Epithelial cell of esophagus (primary cell): ENCODE measurements around the gene RACK1.

Experiments used
- DNase-seq: peaks from one replicate; pipeline ENCODE4 v3.0.0; 2010; ENCODE audit warnings: low read depth
- H3K4me3 ChIP-seq: 2 replicates; pipeline ENCODE4 v1.5.1; 2011; ENCODE audit warnings: mild to moderate bottlenecking, low read length, control low read depth
- CTCF ChIP-seq: IDR thresholded peaks from 2 replicates; pipeline ENCODE4 v1.5.1; 2011; ENCODE audit warnings: low read depth, mild to moderate bottlenecking, low read length, control low read depth, inconsistent platforms; ENCODE audit not compliant: insufficient read depth; ENCODE audit errors: missing control alignments

RACK1 gene

GRCh38 chr5:181261320-181262049 is 17.8 kb upstream of the RACK1 start:
- peak overlapping the region; percentile 96 for H3K4me3 ChIP-seq
- peak; percentile 63 for DNase-seq
- no peak for TF ChIP-seq CTCF

DNA sequence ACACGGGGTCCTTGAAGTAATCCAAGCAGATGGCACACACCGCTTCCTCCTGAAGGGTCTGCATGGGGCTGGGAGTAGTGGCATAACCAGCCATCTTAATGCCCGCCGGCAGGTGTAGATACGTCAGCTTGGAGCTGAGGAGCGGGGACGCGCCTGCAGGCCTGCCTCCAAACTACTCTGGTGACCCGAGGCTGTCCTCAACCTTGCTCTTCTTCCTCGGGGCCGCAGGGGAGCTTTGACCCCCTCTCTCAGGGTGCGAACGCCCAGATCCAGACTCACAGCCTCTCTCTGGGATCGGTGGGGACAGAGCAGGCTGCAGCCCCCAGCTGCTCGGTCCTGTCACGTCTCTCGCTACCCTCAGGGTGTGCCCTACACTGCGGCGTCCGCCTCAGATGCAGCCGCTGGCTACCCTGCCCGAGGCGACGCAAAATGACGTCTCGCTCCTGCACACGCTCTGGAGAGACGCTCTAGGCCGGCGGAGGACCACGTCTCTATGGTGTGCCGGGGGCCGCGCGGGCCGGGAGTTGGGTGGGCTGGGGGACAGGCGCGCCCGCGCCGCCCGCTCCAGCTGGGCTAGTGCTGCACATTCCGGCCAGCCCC is 17.1 kb upstream of the RACK1 start, which contains the start of gene TRIM52:
Gene TRIM52 (minus strand): TSS at position 424 of the 600 bp plus-strand sequence. CDS start 330 bp downstream, at position 94.
- peak within 1 kb of the TSS; percentile 96 for H3K4me3 ChIP-seq
- no peak for TF ChIP-seq CTCF
- DNase-seq, result peak; percentile 84

DNA sequence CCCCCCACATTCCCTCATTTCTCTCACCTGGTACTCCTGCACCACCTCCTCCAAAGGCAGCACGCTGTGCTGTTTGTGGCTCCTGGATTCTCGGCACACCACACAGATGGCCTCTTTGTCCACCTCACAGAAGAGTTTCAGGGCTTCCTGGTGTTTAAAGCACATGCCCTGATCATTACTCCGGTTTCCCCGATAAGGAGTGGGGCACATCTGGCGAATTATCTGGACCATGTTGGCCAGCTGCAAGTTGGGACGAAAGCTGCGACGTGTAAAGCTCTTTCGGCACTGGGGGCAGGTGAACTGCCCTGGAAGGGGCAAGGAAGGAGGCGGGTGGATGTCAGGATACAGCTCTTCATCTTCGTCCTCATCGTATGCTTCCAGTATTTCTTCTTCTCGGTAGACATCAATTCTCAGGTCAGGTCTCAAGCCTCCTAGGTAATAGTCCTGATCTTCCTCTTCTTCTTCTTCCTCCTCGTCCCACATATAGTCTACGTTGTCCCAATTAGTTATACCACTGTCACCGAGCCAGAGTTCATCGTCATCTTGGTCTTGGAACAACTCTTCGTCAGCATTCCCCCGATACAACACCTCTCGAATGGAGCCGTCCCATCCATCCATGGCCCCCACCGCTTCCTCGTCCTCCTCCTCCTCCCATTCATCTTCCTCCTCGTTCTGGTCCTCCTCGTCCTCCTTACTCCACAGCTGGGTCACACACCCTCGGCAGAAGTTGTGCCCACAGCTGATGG is 16.4 kb upstream of the RACK1 start:
- no peak for TF ChIP-seq CTCF
- DNase-seq, result no peak

DNA sequence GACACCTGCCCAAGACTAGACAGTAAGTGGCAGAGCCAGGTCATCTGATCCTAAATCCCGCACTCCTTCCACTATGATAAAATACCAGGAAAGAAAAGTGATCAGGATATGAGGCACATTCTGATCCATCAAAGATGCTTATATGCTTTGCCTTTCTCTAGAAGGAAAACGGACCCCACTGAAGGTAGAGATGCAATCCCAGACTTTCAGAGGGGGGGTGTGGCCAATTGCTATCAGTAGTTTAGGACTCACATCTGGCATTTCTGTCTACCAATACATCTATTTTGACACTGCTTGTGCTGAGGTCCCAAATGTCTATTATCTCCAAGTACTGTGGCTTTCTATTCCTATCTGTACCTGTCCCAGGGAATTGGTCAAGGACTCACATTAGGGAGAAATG is 15.6 kb upstream of the RACK1 start:
- TF ChIP-seq CTCF, result no peak

More for the DNA sequence above, 16.4 kb upstream of the RACK1 start:
- peak overlapping the region; percentile 96 for H3K4me3 ChIP-seq

GRCh38 chr5:181258576-181258975 is 14.9 kb upstream of the RACK1 start:
- H3K4me3 ChIP-seq, result peak overlapping the region; percentile 96
- no peak for TF ChIP-seq CTCF
- no peak for DNase-seq

More for the DNA sequence above, 15.6 kb upstream of the RACK1 start:
- DNase-seq, result no peak
- peak overlapping the region; percentile 96 for H3K4me3 ChIP-seq

DNA sequence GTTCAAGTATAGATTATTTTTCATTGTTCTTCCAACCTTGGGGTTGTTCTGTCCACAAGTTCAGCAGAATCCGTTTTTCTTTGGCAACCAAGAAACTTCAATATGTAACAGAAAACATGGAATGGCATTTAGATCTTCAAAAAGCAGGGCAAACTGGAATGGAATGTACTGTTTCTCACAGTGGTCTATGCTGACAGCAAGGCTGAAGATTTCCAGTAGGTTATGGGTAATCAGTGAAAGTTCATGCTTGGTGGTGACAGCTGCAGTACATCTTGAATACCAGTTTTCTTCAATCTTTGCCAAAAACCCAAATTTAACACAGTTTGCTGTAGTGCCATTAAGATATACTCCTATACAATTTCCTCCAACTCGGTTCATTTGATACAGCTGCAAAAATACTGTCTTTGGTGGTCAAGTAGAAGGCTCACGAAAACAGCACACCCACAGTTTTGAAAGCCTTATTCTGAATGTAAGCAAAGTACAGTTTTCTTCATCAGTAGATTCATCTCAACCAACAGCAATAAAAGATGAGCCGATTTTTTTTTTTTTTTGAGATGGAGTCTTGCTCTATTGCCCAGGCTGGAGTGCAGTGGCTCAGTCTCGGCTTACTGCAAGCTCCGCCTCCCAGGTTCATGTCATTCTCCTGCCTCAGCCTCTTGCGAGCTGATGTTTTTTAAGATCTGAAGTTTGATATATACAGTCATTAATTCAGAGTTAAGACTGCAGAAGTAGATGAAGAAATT is 12.3 kb upstream of the RACK1 start:
- no peak for DNase-seq
- TF ChIP-seq CTCF, result no peak
- H3K4me3 ChIP-seq, result no peak overlapping the region
